ENCODE results near the gene OSBPL1A. TPM values are rescaled to one million over a fixed set of nuclear protein-coding genes. Genes with fewer than 3 reads are reported as not detected.

Gene OSBPL1A
- 49.1 TPM for total RNA-seq

GRCh38 chr18:24397694-24398368 is at the start of gene OSBPL1A:
Gene OSBPL1A, minus strand, starts transcription at chr18:24397824. Its CDS starts 20,291 bp downstream, at chr18:24377533.

GRCh38 chr18:24426398-24427294 is 29.0 kb upstream of the OSBPL1A start, which contains the start of gene IMPACT:
Gene IMPACT, plus strand, starts transcription at chr18:24426670. Its CDS starts 87 bp downstream, at chr18:24426757.

GRCh38 chr18:24138789-24139616 is 258.6 kb downstream of the OSBPL1A start, which contains the start of gene CABYR:
Gene CABYR, plus strand, starts transcription at chr18:24139062. Its CDS starts 4,053 bp downstream, at chr18:24143115.

Small RNA genes within 50 kb of the gene (small RNA-seq; reads per million reads assigned to genes)
- gene MIR320C2 (ENCODE audit: low replicate concordance), result not detected
- not detected for gene RF00017 (ENCODE audit: low replicate concordance)
- gene RF00019 (ENCODE audit: low replicate concordance), result not detected
- gene RNA5SP452 (ENCODE audit: low replicate concordance), result 0.28 reads per million
- 12.7 reads per million, percentile 91 among the genes with 10 or more reads in this experiment for gene RNU5A-6P (ENCODE audit: low replicate concordance)
- gene RNU6-435P (ENCODE audit: low replicate concordance), result not detected

Other genes with a start within 250 kb of the OSBPL1A start
- 20.3 TPM for gene IMPACT, start 28.8 kb upstream of the OSBPL1A start, total RNA-seq
- gene HRH4, start 62.8 kb upstream of the OSBPL1A start, total RNA-seq, result not detected

Data from parietal lobe (tissue), 2 donors.